A549 (cell line): ENCODE results near the gene COMMD7.

Source experiments
- CTCF ChIP-seq: fragments of >200 bp; sonication (Bioruptor Twin); formaldehyde crosslinking; IDR thresholded peaks from 3 replicates; pipeline ENCODE4 v1.5.1; 2016
- JUN ChIP-seq, 2 experiments: fragments of >200 bp; sonication (Bioruptor Twin); formaldehyde crosslinking; IDR thresholded peaks; 2 replicates in 1 of 2; 3 replicates in 1 of 2; pipeline ENCODE4 v1.6.1; 2016 to 2017
- PBX3 ChIP-seq: IDR thresholded peaks from 2 replicates; pipeline ENCODE4 v1.6.1; 2012
- RAD21 ChIP-seq, 2 experiments: fragments of >200 bp in 1 of 2; sonication (Bioruptor Twin) in 1 of 2; formaldehyde crosslinking in 1 of 2; IDR thresholded peaks in 1 of 2; conservative IDR thresholded peaks in 1 of 2; 2 replicates in 1 of 2; 3 replicates in 1 of 2; pipeline ENCODE4 v1.6.1; 2012 to 2018; ENCODE audit warnings: inconsistent platforms in 1 of 2
- SMC3 ChIP-seq: fragments of >200 bp; sonication (Bioruptor Twin); formaldehyde crosslinking; IDR thresholded peaks from 3 replicates; pipeline ENCODE4 v1.6.1; 2018; ENCODE audit warnings: inconsistent platforms
- ZFP36 ChIP-seq: fragments of 450-650 bp; IDR thresholded peaks from 2 replicates; pipeline ENCODE4 v1.6.1; 2014; ENCODE audit warnings: borderline replicate concordance; ENCODE audit not compliant: partially characterized antibody
- TF ChIP-seq, protein P1 (sequence below): fragments of 200-600 bp; sonication (generic); IDR thresholded peaks from 2 replicates; pipeline ENCODE4 v1.6.1; 2016; ENCODE audit warnings: antibody characterized with exemption, mild to moderate bottlenecking, moderate library complexity

- TF ChIP-seq JUN (IDR thresholded peaks at IDR 0.05) (no peak), RAD21 (conservative IDR thresholded peaks at IDR 0.05 in 1 of 2, IDR thresholded peaks at IDR 0.05 in 1 of 2) (no peak), SMC3 (no peak), CTCF (no peak), PBX3 (no peak), ZFP36 (no peak)
- TF ChIP-seq, protein P1, sequence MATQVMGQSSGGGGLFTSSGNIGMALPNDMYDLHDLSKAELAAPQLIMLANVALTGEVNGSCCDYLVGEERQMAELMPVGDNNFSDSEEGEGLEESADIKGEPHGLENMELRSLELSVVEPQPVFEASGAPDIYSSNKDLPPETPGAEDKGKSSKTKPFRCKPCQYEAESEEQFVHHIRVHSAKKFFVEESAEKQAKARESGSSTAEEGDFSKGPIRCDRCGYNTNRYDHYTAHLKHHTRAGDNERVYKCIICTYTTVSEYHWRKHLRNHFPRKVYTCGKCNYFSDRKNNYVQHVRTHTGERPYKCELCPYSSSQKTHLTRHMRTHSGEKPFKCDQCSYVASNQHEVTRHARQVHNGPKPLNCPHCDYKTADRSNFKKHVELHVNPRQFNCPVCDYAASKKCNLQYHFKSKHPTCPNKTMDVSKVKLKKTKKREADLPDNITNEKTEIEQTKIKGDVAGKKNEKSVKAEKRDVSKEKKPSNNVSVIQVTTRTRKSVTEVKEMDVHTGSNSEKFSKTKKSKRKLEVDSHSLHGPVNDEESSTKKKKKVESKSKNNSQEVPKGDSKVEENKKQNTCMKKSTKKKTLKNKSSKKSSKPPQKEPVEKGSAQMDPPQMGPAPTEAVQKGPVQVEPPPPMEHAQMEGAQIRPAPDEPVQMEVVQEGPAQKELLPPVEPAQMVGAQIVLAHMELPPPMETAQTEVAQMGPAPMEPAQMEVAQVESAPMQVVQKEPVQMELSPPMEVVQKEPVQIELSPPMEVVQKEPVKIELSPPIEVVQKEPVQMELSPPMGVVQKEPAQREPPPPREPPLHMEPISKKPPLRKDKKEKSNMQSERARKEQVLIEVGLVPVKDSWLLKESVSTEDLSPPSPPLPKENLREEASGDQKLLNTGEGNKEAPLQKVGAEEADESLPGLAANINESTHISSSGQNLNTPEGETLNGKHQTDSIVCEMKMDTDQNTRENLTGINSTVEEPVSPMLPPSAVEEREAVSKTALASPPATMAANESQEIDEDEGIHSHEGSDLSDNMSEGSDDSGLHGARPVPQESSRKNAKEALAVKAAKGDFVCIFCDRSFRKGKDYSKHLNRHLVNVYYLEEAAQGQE: no peak
These were observed 57.4 kb downstream of the COMMD7 start for GRCh38 chr20:32685541-32686529.
